SU-DHL-6 (cell line): ENCODE data around the gene CCL26.

Experiments used
- CTCF ChIP-seq: fragments of 200-600 bp; sonication (generic); IDR thresholded peaks from one replicate; pipeline ENCODE4 v1.5.1; 2017; ENCODE audit warnings: antibody characterized with exemption, mild to moderate bottlenecking, low read length, moderate library complexity; ENCODE audit not compliant: insufficient read depth, poor library complexity, severe bottlenecking
- EZH2phosphoT487 ChIP-seq: fragments of 200-600 bp; sonication (generic), shearing (Covaris generic); conservative IDR thresholded peaks from 2 replicates; pipeline ENCODE4 v1.6.1; 2018; ENCODE audit warnings: mild to moderate bottlenecking, antibody characterized with exemption, low read length, moderate library complexity, mixed read lengths

GRCh38 chr7:75738975-75739795, 32.8 kb downstream of the CCL26 start:
- TF ChIP-seq CTCF (no peak), EZH2phosphoT487 (no peak)
